ENCODE measurements around the gene ZNF317. TPM values are rescaled to one million over a fixed set of nuclear protein-coding genes. Genes with fewer than 3 reads are reported as not detected.

The ZNF317 gene
- 10 to 100 TPM; 18.0 to 27.2 (median 21.2) TPM for total RNA-seq

DNA sequence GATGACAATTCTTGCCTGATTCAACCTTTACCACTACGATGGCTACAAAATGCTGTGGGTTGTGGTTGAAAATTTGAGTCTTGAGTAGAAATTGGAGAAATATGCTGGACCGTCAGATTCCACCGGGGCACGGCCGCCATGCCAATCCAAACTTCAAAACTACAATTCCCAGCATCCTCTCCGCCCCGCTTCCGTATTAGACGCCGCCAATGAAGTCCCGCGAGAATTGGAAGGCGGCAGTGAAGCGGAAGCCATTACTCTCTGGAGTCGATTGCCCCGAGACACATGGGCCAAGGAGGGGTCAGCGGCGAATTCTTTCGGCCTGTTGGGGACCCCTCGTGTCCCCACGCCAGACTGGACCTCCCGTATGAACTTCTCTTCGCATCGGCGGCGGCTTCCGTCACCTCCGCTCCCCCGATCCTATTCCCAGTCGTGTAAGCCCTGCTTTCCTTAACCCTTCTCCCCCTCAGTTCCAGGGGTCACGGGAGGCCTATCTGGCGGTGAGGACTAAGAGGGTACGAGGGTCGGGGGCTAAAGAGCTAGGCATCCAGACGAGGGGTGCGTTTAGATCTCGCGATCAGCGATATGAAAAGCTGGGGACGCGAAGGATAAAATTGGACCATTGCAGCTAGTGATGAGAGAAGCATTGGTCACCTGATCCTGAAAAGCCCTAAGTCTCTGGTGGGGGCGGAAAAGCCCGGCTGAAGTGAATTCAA lies at the start of gene ZNF317:
ZNF317 (plus strand) TSS at position 239 of the 716 bp plus-strand sequence. CDS start 15,620 bp downstream, outside the sequence.
- Histone ChIP-seq H3K9me3 (no peaks in the 10 kb centered on the region), H3K27me3 (no peaks in the 10 kb centered on the region), H3K27ac (peak within 1 kb of the TSS; percentile 67 to 85 (median 71)), H3K4me1 (peaks cover 6 to 10% of the 10 kb centered on the region in 2 donors), H3K36me3 (no peaks in the 10 kb centered on the region), H3K4me3 (replicated peaks in 1 of 3) (peak within 1 kb of the TSS; percentile 66 to 94 (median 88))
- peak; percentile 93 to 94 for DNase-seq
- WGBS, 2 donors: 1 to 2% methylated on average over 40 to 41 of the region's 43 CpGs
- TF ChIP-seq, protein P1, sequence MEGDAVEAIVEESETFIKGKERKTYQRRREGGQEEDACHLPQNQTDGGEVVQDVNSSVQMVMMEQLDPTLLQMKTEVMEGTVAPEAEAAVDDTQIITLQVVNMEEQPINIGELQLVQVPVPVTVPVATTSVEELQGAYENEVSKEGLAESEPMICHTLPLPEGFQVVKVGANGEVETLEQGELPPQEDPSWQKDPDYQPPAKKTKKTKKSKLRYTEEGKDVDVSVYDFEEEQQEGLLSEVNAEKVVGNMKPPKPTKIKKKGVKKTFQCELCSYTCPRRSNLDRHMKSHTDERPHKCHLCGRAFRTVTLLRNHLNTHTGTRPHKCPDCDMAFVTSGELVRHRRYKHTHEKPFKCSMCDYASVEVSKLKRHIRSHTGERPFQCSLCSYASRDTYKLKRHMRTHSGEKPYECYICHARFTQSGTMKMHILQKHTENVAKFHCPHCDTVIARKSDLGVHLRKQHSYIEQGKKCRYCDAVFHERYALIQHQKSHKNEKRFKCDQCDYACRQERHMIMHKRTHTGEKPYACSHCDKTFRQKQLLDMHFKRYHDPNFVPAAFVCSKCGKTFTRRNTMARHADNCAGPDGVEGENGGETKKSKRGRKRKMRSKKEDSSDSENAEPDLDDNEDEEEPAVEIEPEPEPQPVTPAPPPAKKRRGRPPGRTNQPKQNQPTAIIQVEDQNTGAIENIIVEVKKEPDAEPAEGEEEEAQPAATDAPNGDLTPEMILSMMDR (IDR thresholded peaks at IDR 0.05): no peak
- peak in 1 of 2 donors; percentile 72 for TF ChIP-seq POLR2A (IDR thresholded peaks at IDR 0.05)
- intact Hi-C loops (cut with DNase I): no loop called here

DNA sequence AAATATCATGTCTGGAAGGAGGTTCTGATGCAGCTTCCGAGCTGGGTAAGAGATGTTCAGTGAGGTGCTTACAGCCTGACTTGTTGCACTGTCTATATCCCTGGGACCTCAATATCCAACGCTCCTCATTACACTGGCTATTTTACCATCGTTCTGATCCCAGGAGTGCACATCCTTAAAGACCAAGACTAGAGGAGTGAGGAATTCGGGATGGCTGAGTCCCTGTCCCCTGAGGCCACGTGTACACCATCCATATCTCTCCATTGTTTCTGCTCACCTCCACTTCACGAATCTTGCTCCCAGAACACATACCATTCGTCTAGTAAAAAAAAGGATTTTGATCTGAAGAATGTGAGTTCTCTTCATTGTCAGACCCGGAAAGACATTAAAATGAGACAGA lies 32.8 kb upstream of the ZNF317 start, which contains the start of gene OR7G2:
OR7G2 (minus strand) TSS at position 101 of the 400 bp plus-strand sequence. CDS start 4,232 bp downstream, outside the sequence.
- H3K36me3 ChIP-seq: no peaks in the 10 kb centered on the region
- TF ChIP-seq POLR2A (IDR thresholded peaks at IDR 0.05): no peak
- TF ChIP-seq, protein P1 (IDR thresholded peaks at IDR 0.05): no peak
- no peak within 1 kb of the TSS for H3K4me3 ChIP-seq (replicated peaks in 1 of 3)
- no peaks in the 10 kb centered on the region for H3K9me3 ChIP-seq
- H3K27ac ChIP-seq: no peak within 1 kb of the TSS
- H3K27me3 ChIP-seq: peaks cover 3% of the 10 kb centered on the region
- 67 to 69% methylated on average over 8 of the region's 8 CpGs for WGBS, 2 donors
- intact Hi-C loops (cut with DNase I): no loop called here
- no peaks in the 10 kb centered on the region for H3K4me1 ChIP-seq
- no peak for DNase-seq

DNA sequence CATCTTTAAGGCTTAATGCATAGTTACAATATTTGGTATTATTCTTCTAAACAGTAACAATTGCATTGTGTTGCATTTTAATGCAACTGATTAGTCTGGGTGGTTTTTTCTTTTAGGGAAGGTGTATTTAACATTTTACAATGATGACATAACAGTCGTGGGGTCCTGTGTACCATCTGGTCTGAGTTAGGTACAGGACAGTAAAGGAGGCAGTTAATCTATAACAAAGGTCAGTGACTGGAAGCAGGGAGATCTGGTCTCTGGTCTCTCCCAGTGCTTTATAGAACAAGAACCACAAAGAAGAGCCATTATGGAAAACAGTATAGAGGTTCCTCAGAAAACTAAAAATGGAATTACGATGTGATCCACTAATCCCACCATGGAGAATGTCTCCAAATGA lies 30.2 kb upstream of the ZNF317 start:
- DNase-seq: no peak
- H3K36me3 ChIP-seq: no peaks in the 10 kb centered on the region
- TF ChIP-seq, protein P1 (IDR thresholded peaks at IDR 0.05): no peak
- TF ChIP-seq POLR2A (IDR thresholded peaks at IDR 0.05): no peak
- intact Hi-C loops (cut with DNase I): no loop called here
- peaks cover 3% of the 10 kb centered on the region for H3K27me3 ChIP-seq
- WGBS, 2 donors: 49 to 55% methylated on average over 2 of the region's 2 CpGs
- no peak overlapping the region for H3K27ac ChIP-seq
- no peaks in the 10 kb centered on the region for H3K9me3 ChIP-seq
- H3K4me1 ChIP-seq: no peaks in the 10 kb centered on the region
- H3K4me3 ChIP-seq (replicated peaks in 1 of 3): no peak overlapping the region

DNA sequence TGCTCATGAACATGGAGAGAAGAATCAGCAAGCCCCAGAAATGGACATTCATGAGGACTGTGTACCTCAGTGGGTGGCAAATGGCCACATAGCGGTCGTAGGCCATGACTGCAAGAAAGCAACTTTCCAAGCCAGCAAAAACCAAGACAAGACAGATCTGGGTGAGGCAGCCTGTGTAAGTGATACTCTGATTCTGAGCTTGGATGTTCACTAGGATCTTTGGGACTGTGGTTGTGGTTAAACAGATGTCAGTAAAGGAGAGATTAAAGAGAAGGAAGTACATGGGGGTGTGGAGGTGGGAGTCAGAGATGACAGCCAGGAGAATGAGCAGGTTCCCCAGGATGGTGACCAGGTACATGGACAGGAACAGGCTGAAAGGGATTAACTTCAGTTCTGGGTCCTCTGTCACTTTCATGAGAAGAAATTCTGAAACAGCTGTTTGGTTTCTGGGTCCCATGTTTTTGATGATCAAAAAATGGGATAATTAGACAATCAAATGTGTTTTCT lies 24.8 kb upstream of the ZNF317 start, which contains the start of gene OR7G1:
OR7G1 (minus strand) TSS at position 457 of the 507 bp plus-strand sequence; CDS start at position 457, 0 bp downstream.
- Histone ChIP-seq H3K36me3 (no peaks in the 10 kb centered on the region), H3K4me1 (no peaks in the 10 kb centered on the region), H3K27me3 (no peaks in the 10 kb centered on the region), H3K4me3 (replicated peaks in 1 of 3) (no peak within 1 kb of the TSS), H3K9me3 (no peaks in the 10 kb centered on the region), H3K27ac (no peak within 1 kb of the TSS)
- intact Hi-C loops (cut with DNase I): no loop called here
- TF ChIP-seq, protein P1 (IDR thresholded peaks at IDR 0.05): no peak
- no peak for TF ChIP-seq POLR2A (IDR thresholded peaks at IDR 0.05)
- no peak for DNase-seq
- 85 to 92% methylated on average over 2 of the region's 2 CpGs for WGBS, 2 donors

DNA sequence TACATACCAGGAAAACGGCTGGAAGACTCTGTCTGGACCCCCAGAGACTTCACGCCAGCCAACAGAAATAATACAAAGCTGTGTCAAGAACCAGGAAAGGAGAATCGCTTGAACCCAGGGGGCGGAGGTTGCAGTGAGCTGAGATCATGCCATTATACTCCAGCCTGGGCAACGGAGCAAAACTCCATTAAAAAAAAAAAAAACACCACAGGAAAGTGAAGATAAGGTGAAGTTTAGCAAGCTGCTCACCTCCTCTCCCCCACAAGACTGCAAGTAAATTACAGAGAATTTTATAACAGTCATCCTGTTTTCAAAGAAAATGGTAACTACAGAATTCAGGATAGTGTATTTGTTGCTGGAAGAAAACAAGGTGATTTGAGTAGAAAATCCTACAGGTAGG lies 23.6 kb upstream of the ZNF317 start:
- H3K9me3 ChIP-seq: no peaks in the 10 kb centered on the region
- no peaks in the 10 kb centered on the region for H3K36me3 ChIP-seq
- DNase-seq: no peak
- H3K4me3 ChIP-seq (replicated peaks in 1 of 3): no peak overlapping the region
- TF ChIP-seq, protein P1 (IDR thresholded peaks at IDR 0.05): no peak
- TF ChIP-seq POLR2A (IDR thresholded peaks at IDR 0.05): no peak
- H3K4me1 ChIP-seq: no peaks in the 10 kb centered on the region
- H3K27ac ChIP-seq: no peak overlapping the region
- WGBS, 2 donors: 53 to 54% methylated on average over 5 of the region's 5 CpGs
- intact Hi-C loops (cut with DNase I): no loop called here
- no peaks in the 10 kb centered on the region for H3K27me3 ChIP-seq

All from thyroid gland (tissue), 4 donors.